ENCODE measurements around the gene SUPT3H.
"Not testable (repeated sequence)": the region's sequence is repeated elsewhere in the genome, so short reads cannot be mapped to it uniquely, and the experiment has no call there.

SUPT3H gene

DNA sequence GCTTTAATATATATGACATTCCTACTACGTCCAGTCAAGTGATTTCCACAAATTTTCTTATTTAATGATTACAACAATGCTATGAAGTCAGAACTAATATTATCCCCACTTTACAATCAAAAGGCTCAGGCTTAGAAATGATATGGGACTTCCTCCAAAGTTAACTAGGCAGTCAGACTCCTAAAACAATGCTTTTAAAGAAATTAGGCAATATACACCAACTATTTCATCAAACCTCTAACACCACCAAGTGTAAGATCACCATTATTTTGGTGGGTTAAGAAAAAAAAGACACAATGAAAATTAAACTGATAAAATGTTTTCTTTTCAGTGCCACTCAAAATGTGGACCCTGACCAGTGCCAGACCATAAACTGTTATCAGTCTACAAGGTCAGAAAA lies 305.7 kb downstream of the SUPT3H start:
- TF ChIP-seq, protein P1, sequence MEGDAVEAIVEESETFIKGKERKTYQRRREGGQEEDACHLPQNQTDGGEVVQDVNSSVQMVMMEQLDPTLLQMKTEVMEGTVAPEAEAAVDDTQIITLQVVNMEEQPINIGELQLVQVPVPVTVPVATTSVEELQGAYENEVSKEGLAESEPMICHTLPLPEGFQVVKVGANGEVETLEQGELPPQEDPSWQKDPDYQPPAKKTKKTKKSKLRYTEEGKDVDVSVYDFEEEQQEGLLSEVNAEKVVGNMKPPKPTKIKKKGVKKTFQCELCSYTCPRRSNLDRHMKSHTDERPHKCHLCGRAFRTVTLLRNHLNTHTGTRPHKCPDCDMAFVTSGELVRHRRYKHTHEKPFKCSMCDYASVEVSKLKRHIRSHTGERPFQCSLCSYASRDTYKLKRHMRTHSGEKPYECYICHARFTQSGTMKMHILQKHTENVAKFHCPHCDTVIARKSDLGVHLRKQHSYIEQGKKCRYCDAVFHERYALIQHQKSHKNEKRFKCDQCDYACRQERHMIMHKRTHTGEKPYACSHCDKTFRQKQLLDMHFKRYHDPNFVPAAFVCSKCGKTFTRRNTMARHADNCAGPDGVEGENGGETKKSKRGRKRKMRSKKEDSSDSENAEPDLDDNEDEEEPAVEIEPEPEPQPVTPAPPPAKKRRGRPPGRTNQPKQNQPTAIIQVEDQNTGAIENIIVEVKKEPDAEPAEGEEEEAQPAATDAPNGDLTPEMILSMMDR (IDR thresholded peaks at IDR 0.05; ENCODE audit: control insufficient read depth, extremely low read depth, insufficient read depth), result no peak
- no peak for DNase-seq (ENCODE audit: low read depth)

DNA sequence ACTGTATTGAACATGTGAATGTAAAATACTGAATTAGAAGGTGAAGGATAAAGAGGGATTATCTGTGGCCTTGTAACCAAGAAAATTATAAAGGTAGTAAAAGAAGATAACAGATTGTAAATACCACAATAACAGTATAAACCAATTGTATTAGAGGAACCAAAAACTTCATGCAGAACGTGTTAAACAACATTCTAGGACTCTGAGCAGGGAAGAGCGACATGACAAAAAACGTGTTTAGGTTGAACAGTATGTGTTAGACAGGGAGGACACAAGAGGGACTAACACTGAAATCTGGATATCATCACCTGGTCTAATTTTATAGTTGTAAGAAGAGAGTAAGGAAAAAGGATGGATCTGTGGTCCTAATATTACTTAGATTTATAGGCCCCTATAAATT lies 308.6 kb downstream of the SUPT3H start:
- no peak overlapping the region for H3K4me3 ChIP-seq (ENCODE audit: low read depth, low read length)
- TF ChIP-seq, protein P1 (IDR thresholded peaks at IDR 0.05; ENCODE audit: control insufficient read depth, extremely low read depth, insufficient read depth), result no peak
- peak; percentile 21 for DNase-seq (ENCODE audit: low read depth)

More for the DNA sequence above, 305.7 kb downstream of the SUPT3H start:
- no peak overlapping the region for H3K4me3 ChIP-seq (ENCODE audit: low read depth, low read length)

DNA sequence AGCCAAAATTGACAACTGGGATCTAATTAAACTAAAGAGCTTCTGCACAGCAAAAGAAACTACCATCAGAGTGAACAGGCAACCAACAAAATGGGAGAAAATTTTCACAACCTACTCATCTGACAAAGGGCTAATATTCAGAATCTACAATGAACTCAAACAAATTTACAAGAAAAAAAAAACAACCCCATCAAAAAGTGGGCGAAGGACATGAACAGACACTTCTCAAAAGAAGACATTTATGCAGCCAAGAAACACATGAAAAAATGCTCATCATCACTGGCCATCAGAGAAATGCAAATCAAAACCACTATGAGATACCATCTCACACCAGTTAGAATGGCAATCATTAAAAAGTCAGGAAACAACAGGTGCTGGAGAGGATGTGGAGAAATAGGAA lies 310.3 kb downstream of the SUPT3H start:
- H3K4me3 ChIP-seq (ENCODE audit: low read depth, low read length); DNase-seq (ENCODE audit: low read depth): not testable (repeated sequence)

DNA sequence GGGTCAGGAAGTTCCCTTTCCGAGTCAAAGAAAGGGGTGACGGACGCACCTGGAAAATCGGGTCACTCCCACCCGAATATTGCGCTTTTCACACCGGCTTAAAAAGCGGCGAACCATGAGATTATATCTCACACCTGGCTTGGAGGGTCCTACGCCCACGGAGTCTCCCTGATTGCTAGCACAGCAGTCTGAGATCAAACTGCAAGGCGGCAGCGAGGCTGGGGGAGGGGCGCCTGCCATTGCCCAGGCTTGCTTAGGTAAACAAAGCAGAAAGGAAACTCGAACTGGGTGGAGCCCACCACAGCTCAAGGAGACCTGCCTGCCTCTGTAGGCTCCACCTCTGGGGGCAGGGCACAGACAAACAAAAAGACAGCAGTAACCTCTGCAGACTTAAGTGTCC lies 315.1 kb downstream of the SUPT3H start:
- not testable (repeated sequence) for H3K4me3 ChIP-seq (ENCODE audit: low read depth, low read length); DNase-seq (ENCODE audit: low read depth)

DNA sequence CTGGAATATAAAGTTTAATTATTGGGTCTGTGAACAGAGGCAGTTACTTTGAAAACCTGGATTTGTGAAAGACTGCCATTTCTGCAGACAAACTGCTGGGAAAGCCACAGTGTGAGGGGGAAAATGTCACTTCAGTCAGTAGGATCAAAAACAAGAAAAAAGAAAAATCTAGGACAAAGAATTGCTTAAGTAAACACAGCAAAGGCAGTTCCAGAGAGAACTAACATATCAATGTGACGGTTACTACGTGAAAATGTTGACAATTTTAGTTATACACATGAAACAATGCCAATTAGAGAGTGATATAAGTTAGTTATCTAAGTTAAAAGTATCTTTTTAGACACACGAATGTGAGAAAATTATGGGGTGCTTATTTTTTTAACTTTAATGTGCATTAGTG lies 320.0 kb downstream of the SUPT3H start:
- TF ChIP-seq, protein P1 (IDR thresholded peaks at IDR 0.05; ENCODE audit: control insufficient read depth, extremely low read depth, insufficient read depth), result no peak
- H3K4me3 ChIP-seq (ENCODE audit: low read depth, low read length), result no peak overlapping the region
- DNase-seq (ENCODE audit: low read depth), result no peak

DNA sequence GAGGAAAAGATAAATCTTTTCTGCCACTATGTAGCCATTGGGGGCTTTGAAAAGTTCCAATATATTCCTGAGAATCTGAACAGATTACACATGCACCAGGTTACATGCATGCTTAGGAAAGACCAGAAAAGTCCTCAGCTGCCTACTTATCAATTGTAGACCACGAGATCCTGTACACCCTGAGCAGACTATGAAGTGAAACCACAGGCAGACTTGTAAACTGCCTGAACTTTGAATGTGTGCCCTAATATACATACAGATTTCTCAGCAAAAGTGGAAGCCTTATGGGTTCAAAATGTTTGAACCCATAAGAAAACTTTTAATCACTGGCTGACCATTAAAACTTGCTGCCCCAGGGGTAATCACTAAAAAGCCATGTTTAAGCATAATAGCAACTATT lies 323.1 kb downstream of the SUPT3H start:
- no peak overlapping the region for H3K4me3 ChIP-seq (ENCODE audit: low read depth, low read length)
- TF ChIP-seq, protein P1 (IDR thresholded peaks at IDR 0.05; ENCODE audit: control insufficient read depth, extremely low read depth, insufficient read depth), result no peak
- no peak for DNase-seq (ENCODE audit: low read depth)

DNA sequence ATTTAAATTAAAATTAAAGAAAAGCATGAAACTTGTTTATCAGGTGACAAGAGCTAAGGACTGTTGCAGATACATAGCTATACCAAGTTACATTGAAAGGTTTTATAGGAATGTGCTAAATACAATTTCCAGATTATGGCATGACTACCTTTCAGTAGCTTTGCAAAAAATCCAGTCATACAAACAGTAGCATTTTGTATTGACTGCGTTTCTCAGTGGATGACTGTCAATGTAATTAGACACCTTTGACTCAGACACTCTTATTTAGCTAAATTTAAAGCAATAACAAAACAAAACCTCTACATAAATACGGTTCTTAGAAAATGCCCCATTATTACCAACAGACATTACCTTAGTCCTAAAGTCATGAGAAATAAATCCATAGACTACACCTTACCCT lies 325.4 kb downstream of the SUPT3H start:
- no peak overlapping the region for H3K4me3 ChIP-seq (ENCODE audit: low read depth, low read length)
- DNase-seq (ENCODE audit: low read depth), result no peak
- TF ChIP-seq, protein P1 (IDR thresholded peaks at IDR 0.05; ENCODE audit: control insufficient read depth, extremely low read depth, insufficient read depth), result no peak

DNA sequence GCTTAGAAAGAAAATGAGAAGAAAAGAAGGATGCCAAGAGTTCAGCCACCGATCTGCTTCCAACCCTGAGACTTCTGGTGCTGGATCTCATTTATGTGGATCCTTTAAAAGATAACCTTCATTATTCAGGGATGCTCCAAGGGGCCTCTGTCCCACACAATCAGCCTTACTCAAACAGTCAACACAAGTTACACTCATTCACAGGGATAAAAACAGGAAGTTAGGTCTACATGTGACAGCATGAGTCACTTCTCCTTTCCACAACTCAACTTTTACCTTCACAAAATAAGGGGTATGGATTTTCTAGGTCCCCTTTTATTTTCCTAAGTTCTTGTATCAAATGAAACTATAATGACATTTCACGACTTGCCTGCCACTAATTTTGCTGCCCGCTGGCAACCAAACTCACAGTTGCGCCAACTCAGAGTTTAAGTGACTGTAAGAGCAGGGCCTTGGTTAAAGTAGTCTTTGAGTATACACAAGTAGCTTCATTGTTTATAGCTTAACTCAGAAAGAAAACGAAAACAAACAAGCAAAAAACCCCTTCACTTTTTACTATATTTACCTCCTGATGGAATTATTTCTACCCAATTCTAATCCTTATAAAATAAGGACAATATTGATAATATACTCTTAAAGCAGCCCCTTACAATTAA lies 328.4 kb downstream of the SUPT3H start:
- TF ChIP-seq, protein P1 (IDR thresholded peaks at IDR 0.05; ENCODE audit: control insufficient read depth, extremely low read depth, insufficient read depth), result no peak
- DNase-seq (ENCODE audit: low read depth), result no peak
- H3K4me3 ChIP-seq (ENCODE audit: low read depth, low read length), result no peak overlapping the region
